Tibial artery (tissue), 4 donors: ENCODE results near the gene PIGX.
"Not testable (repeated sequence)": the region's sequence is repeated elsewhere in the genome, so short reads cannot be mapped to it uniquely, and the experiment has no call there.

Source experiments
- DNase-seq, 2 donors: peaks; one replicate each; pipeline ENCODE4 v3.0.0-alpha.2; 2019
- H3K27ac ChIP-seq, 2 donors: fragments of 200-600 bp; sonication (generic) in 1 of 2; 1 replicate in 1 of 2; 2 replicates in 1 of 2; pipeline ENCODE4 v1.5.1; 2018 to 2019; ENCODE audit warnings: mild to moderate bottlenecking in 1 of 2
- H3K27me3 ChIP-seq, 2 donors: fragments of 200-600 bp; sonication (generic) in 1 of 2; one replicate each; pipeline versions ENCODE4 v1.5.1 to v1.6.0; 2016 to 2019
- H3K36me3 ChIP-seq, 3 donors: fragments of 200-600 bp; sonication (generic) in 2 of 3; one replicate each; pipeline ENCODE4 v1.5.1; 2016 to 2019; ENCODE audit warnings: mild to moderate bottlenecking in 2 of 3
- H3K4me1 ChIP-seq, 4 donors: fragments of 200-600 bp; sonication (generic) in 2 of 4; 1 replicate in 3 of 4; 2 replicates in 1 of 4; pipeline ENCODE4 v1.5.1; 2016 to 2019
- H3K4me3 ChIP-seq, 2 donors: fragments of 200-600 bp; sonication (generic) in 1 of 2; 1 replicate in 1 of 2; 2 replicates in 1 of 2; pipeline ENCODE4 v1.5.1; 2018 to 2019; ENCODE audit warnings: mild to moderate bottlenecking in 2 of 2
- H3K9me3 ChIP-seq, 3 donors: fragments of 200-600 bp; sonication (generic) in 1 of 3; one replicate each; pipeline ENCODE4 v1.5.1; 2016 to 2019
- intact Hi-C: fragments of 100-400 bp; cut with DNase I; formaldehyde crosslinking; loops from one replicate; pipeline ENCODE4 v1.15.0; 2023; ENCODE audit warnings: low total_unique reads
- TF ChIP-seq, protein P1 (sequence below), 2 experiments: fragments of 200-600 bp in 1 of 2; fragments of 450-650 bp in 1 of 2; IDR thresholded peaks; one replicate each; pipeline ENCODE4 v1.5.1; 2017 to 2019; ENCODE audit warnings: antibody characterized with exemption in 2 of 2, mild to moderate bottlenecking in 1 of 2, moderate library complexity in 1 of 2

PIGX gene

DNA sequence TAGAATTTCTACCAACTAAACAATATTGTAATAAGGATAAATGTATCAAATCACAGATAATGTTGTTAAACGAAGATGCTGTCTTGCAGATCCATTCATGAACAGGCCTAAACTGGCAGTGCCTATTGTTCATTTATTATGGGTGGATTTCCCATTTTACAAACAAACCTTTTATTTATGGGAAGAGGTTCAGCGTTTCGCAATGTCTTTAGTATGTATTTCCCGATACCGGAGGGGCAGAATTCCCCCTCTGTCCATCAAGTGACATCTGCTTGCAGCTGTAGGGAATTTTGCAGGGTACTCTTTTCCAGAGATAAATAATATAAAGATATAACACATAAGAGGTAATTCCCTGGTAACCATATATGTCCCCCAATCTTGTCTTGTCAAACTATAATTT lies 5.8 kb upstream of the PIGX start:
- intact Hi-C loops = no loop called here
- Histone ChIP-seq H3K27ac (no peak overlapping the region), H3K9me3 (no peaks in the 10 kb centered on the region)

DNA sequence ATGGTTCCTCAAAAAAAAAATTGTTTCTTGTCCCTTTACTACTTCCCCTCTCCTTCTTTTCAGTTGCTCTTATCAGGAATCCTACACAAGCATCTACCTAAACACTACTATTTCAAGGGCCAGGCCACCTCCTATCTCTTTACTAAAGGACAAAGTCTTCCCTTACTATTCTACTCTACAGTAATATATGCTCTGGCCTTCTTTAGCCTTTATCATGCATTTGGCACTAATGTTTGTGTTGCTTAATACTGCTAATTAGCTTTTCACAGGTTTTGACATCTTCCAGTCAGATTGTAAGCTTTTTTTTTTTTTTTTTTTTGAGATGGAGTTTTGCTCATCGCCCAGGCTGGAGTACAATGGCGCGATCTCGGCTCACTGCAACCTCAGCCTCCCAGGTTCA lies 5.4 kb upstream of the PIGX start:
- H3K27ac ChIP-seq = no peak overlapping the region
- no peaks in the 10 kb centered on the region for H3K27me3 ChIP-seq
- TF ChIP-seq, protein P1, sequence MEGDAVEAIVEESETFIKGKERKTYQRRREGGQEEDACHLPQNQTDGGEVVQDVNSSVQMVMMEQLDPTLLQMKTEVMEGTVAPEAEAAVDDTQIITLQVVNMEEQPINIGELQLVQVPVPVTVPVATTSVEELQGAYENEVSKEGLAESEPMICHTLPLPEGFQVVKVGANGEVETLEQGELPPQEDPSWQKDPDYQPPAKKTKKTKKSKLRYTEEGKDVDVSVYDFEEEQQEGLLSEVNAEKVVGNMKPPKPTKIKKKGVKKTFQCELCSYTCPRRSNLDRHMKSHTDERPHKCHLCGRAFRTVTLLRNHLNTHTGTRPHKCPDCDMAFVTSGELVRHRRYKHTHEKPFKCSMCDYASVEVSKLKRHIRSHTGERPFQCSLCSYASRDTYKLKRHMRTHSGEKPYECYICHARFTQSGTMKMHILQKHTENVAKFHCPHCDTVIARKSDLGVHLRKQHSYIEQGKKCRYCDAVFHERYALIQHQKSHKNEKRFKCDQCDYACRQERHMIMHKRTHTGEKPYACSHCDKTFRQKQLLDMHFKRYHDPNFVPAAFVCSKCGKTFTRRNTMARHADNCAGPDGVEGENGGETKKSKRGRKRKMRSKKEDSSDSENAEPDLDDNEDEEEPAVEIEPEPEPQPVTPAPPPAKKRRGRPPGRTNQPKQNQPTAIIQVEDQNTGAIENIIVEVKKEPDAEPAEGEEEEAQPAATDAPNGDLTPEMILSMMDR (IDR thresholded peaks at IDR 0.05) = no peak
- DNase-seq = no peak
- no peak overlapping the region for H3K4me3 ChIP-seq
- intact Hi-C loops = no loop called here
- peaks cover 0 to 7% (median 5%) of the 10 kb centered on the region in 4 donors for H3K4me1 ChIP-seq
- no peaks in the 10 kb centered on the region for H3K9me3 ChIP-seq
- H3K36me3 ChIP-seq = no peaks in the 10 kb centered on the region

More for the DNA sequence above, 5.8 kb upstream of the PIGX start:
- TF ChIP-seq, protein P1 (IDR thresholded peaks at IDR 0.05) = no peak
- Histone ChIP-seq H3K4me1 (peaks cover 0 to 4% (median 2%) of the 10 kb centered on the region in 4 donors), H3K36me3 (no peaks in the 10 kb centered on the region), H3K27me3 (no peaks in the 10 kb centered on the region), H3K4me3 (no peak overlapping the region)
- no peak for DNase-seq

DNA sequence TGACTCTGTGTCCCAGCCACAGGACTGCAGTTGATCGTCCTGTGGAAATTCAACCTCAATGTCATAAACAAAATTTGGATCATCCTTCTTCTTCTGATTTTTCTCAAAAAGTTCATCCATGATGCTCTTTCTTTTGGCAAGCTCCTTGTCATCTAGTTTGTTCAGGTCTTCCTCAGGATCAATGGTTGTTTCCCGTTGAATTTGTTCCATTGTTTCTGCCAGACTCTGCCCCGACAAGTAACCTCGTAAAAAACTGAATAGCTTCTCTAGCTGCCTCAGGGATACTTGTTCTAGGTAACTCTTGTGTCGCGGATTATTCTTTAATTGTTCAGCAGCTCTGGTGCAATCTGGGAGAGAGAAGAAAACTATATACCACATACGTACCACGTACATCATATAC lies 4.6 kb upstream of the PIGX start:
- no peaks in the 10 kb centered on the region for H3K9me3 ChIP-seq
- H3K27ac ChIP-seq = no peak overlapping the region
- peaks cover 0 to 7% (median 5%) of the 10 kb centered on the region in 4 donors for H3K4me1 ChIP-seq
- no peaks in the 10 kb centered on the region for H3K27me3 ChIP-seq
- no peaks in the 10 kb centered on the region for H3K36me3 ChIP-seq
- DNase-seq = no peak
- H3K4me3 ChIP-seq = no peak overlapping the region
- TF ChIP-seq, protein P1 (IDR thresholded peaks at IDR 0.05) = no peak
- intact Hi-C loops = no loop called here

DNA sequence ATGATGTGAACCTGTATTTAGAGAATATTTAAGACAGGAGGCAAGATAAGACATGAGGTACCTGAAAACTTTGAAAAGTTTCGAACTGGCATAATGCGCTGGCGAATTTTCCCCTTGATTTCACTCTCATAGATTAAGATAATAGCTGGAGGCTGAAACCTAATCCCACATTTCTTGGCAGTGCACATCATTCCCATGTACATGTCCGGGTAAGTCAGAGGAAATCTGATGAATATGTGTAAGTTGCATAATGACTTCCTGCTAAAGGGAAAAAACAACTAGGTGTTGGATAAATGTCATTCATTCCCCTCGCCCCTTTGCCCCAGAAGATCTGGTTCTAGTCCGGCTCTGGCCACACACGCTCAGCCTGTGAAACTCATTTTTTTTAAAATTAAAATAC lies 3.7 kb upstream of the PIGX start:
- Histone ChIP-seq H3K4me3 (no peak overlapping the region), H3K36me3 (no peaks in the 10 kb centered on the region), H3K27ac (no peak overlapping the region), H3K9me3 (no peaks in the 10 kb centered on the region), H3K27me3 (no peaks in the 10 kb centered on the region), H3K4me1 (peaks cover 0 to 14% (median 10%) of the 10 kb centered on the region in 4 donors)
- intact Hi-C loops = no loop called here
- DNase-seq = no peak
- TF ChIP-seq, protein P1 (IDR thresholded peaks at IDR 0.05) = no peak

DNA sequence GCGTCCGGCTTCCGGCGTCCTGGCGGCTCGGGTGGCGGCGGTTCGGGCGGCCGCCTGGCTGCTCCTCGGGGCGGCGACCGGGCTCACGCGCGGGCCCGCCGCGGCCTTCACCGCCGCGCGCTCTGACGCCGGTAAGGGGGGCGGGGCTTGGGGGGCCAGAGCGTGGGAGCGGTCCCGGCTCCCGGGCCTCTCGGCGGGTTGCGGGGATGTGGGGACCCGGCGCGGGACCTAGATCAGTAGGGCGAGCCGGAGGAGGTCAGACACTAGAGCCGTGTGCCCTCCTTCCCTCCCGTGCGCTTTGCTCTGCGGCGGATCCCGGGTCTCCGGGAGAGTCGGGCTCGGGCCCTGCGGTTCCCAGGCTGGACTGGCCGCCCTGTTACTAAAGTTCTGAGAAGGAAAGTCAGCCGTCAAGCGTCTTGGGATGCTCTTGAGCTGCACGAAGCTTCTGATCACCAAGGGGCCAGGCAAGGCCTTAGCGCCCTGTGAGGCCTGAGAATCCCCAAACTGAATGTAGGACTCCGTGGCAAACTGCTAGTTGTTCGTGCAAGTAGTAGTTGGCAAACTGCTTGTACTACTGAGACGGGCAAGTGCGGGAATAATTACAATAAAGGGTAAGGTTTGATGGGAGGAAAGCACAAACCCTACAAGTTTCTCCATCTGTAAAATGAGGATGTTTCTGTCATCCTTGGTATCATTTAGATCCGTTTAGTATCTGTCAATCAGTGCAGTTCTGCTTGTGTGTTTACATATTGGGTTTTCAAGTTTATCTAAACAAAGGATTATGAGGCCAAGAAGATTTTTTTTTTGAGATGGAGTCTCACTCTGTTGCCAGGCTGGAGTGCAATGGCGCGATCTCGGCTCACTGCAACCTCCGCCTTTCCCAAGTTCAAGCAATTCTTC lies 587 bp downstream of the PIGX start:
- intact Hi-C loops = no loop called here
- no peaks in the 10 kb centered on the region for H3K9me3 ChIP-seq
- TF ChIP-seq, protein P1 (IDR thresholded peaks at IDR 0.05) = no peak
- peaks cover 0 to 18% (median 13%) of the 10 kb centered on the region in 4 donors for H3K4me1 ChIP-seq
- H3K4me3 ChIP-seq = peak overlapping the region; percentile 70 to 74
- H3K27ac ChIP-seq = peak overlapping the region; percentile 94 to 95
- no peaks in the 10 kb centered on the region for H3K27me3 ChIP-seq
- peak; percentile 43 to 81 for DNase-seq
- no peaks in the 10 kb centered on the region for H3K36me3 ChIP-seq

DNA sequence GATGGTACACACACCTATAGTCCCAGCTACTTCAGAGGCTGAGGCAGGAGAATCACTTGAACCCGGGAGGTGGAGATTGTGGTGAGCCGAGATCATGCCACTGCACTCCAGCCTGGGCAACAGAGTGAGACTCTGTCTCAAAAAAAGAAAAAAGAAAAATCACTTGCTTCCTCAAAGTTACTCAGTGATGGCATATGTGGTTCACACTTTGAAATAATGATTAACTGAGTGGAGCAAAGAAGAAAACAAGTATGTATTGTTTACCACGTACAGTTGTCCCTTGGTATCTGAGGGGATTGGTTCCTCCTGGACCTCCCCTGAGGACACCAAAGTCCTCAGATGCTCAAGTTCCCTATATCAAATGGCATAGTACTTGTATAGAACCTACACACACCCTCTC lies 5.0 kb downstream of the PIGX start:
- H3K27ac ChIP-seq, H3K4me3 ChIP-seq, intact Hi-C loops, H3K9me3 ChIP-seq, H3K27me3 ChIP-seq, DNase-seq, H3K36me3 ChIP-seq: not testable (repeated sequence)
- peaks cover 0 to 11% (median 8%) of the 10 kb centered on the region in 4 donors for H3K4me1 ChIP-seq
